NCI-H2196 treated with DMSO at 0.1 percent for 48 hours (cell line): ENCODE data around the gene SBDS.

Experiments used
- DNase-seq: peaks from one replicate; lab custom pipeline; 2025; ENCODE audit not compliant: unreplicated experiment; lab: John Stamatoyannopoulos, UW

Gene SBDS

GRCh38 chr7:66948480-66949109 lies 46.8 kb downstream of the SBDS start:
- no peak for DNase-seq

GRCh38 chr7:66946545-66946944 lies 48.8 kb downstream of the SBDS start:
- no peak for DNase-seq

DNA sequence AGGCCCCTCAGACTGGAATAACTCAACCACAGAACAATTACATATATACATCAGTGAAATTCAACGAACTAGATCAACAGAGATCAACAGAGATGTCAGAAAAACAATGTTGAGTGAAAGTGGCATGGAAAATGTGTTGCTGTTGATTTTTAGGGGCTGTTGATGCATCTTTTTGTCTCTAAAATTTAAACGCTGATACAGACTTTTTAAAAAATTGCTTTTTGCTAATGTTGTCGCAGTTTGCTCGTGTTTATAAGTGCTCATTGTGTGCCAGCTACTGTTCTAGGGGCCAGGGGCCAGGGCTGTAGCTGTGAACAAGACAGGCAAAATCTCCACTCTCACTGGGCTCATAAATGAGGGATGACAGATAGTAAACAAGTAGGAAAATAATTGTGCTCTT lies 56.1 kb downstream of the SBDS start:
- no peak for DNase-seq

- no peak for DNase-seq
Observed at GRCh38 chr7:66937940-66938339, 57.4 kb downstream of the SBDS start.
